Heart left ventricle (tissue), 13 donors: Measurements from ENCODE around the gene PPT2.

ENCODE experiments used
- CTCF ChIP-seq, 12 donors: fragments of 200-600 bp; sonication (generic) in 4 of 12; IDR thresholded peaks; one replicate each; pipeline versions ENCODE4 v1.5.0 to v1.8.0; 2018 to 2022; ENCODE audit warnings: antibody characterized with exemption in 12 of 12, mild to moderate bottlenecking in 5 of 12
- POLR2A ChIP-seq, 2 donors: fragments of 450-650 bp; IDR thresholded peaks; one replicate each; pipeline ENCODE4 v1.6.1; 2017; ENCODE audit warnings: antibody characterized with exemption in 2 of 2, mild to moderate bottlenecking in 2 of 2, moderate library complexity in 2 of 2
- donor health status: ischemic (EF 13 %, LVEDD 7.1; RV severe dilation, severe dysfunction).
- donor health status: DM: no; HTN: yes; CAD: no.
- donor health status: DM: no; HTN: no; CAD: no.
- donor health status: ischemic (EF 25% LVEDD 6.9; RV normal size, moderate dysfunction).
- donor health status: ischemic (EF 25% LVEDD 5.7; RV mildly dilated, moderate dysfunction).
- donor health status: ischemic (EF 35%, LVEDD 5.7; RV mildly dilated, moderate dysfunction).
- donor health status: nonischemic (EF 11% LVEDD 7.7; RV severe dilation, severe dysfunction).
- donor health status: DM: yes; HTN: yes; CAD: no.
- donor health status: PGD.
- donor health status: ischemic (EF 29% LVEDD 5.4; RV normal size, mild dysfunction).
- donor health status: nonischemic (EF 23%, LVEDD 6.1; RV moderate dilation, normal function).

DNA sequence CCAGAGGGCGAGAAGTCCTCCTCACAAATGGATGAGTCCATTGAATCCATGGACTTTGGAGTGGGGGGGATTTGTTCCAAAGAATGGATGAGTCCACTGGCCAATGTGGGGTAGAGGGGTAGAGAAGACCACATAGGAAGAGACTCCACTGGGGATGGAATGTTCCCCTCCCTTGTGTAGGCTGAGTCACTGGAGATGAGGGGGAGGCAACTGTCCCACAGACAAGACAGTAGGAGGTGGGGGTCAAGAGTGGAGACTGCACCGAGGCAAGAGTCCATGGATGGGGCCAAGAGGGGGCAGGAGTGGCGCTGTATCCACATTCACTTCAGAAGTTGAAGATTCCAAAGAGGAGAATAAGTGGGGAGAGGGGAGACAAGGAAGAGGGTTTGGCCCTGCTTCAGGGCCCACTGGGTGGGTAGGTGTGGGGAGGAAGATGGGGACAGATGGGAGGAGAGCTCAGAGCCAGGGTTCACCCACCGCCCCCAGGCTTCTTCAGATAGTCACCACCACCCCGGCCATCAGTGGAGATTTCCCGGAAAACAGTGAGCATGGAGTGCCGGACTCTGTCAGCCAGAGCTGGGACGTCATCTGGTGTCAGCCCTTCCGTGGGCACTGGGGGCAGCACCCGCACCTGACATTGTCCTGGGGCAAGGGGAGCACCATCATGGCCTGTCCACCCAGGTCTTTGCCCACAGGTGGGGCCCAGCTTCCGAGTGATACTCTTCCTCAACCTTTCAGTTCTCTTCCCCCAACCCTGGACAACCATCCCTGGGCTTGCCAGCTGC is 15.1 kb downstream of the PPT2 start:
- TF ChIP-seq CTCF (IDR thresholded peaks at IDR 0.05), result peak in 1 of 12 donors; percentile 11
- no peak for TF ChIP-seq POLR2A (IDR thresholded peaks at IDR 0.05)
